ENCODE results near the gene ARMC6. TPM values are rescaled to one million over a fixed set of nuclear protein-coding genes. Genes with fewer than 3 reads are reported as not detected.

Gene ARMC6
- total and polyA plus RNA-seq, 2 of the 13 experiments (the other 11 are each of a cell fraction or from before 2014, with no cell fraction given) = 16.2 to 36.8 TPM

DNA sequence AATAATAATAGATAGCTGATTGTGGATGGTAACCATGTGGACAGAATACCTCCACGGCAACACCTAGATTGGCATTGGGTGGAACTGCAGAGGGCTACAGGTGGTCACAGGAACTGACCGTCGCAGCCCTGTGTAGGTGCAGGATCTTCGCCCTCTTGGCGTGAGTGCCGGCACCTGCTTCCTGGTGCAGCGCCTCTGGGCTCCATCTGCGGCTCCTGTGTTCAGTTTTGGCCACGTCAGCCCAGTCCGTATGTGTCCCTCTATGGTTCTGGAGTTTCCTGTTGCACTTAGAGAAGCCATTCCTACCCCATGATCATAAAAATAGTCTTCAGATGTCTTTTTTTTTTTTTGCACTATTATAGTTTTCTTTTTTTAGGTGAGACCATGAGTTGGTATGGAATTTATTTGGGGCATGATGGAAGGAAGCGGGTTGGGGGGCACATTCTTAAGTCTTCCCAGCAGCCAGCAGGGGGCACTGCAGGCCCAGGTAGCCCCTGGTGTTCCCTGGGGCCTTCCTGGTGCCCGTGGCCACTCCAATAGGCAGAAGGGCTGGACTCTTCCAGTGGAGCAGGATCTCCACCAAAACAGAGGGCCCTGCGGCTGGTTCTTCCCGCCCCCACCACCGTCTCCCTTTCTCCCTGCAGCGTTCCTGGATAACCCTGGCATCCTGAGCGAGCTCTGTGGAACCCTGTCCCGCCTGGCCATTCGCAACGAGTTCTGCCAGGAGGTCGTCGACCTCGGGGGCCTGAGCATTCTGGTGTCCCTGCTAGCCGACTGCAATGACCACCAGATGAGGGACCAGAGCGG lies 20.3 kb downstream of the ARMC6 start (continued):
- TF ChIP-seq, protein P1, sequence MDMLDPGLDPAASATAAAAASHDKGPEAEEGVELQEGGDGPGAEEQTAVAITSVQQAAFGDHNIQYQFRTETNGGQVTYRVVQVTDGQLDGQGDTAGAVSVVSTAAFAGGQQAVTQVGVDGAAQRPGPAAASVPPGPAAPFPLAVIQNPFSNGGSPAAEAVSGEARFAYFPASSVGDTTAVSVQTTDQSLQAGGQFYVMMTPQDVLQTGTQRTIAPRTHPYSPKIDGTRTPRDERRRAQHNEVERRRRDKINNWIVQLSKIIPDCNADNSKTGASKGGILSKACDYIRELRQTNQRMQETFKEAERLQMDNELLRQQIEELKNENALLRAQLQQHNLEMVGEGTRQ (IDR thresholded peaks at IDR 0.05; ENCODE audit: low read depth, low read length) = no peak
- TF ChIP-seq, protein P1 (CRISPR knock-in tag; IDR thresholded peaks at IDR 0.05; ENCODE audit: borderline replicate concordance) = no peak
- TF ChIP-seq XRCC5 (optimal IDR thresholded peaks at IDR 0.05; ENCODE audit: low read length) (peak; percentile 18), HNRNPL (IDR thresholded peaks at IDR 0.05; ENCODE audit: low read depth, low read length) (0 out of 2 replicates have a peak, but pooled peaks have one; percentile 33), ZNF431 (CRISPR knock-in tag; IDR thresholded peaks at IDR 0.05; ENCODE audit: borderline replicate concordance, low read depth) (no peak), ZNF256 (CRISPR knock-in tag; conservative IDR thresholded peaks at IDR 0.05) (no peak), YY1 (IDR thresholded peaks at IDR 0.05; ENCODE audit: insufficient read depth, insufficient replicate concordance, low read depth, low read length) (peak; percentile 29), HCFC1 (IDR thresholded peaks at IDR 0.05; ENCODE audit: low read depth, low read length) (no peak), ZNF737 (CRISPR knock-in tag; IDR thresholded peaks at IDR 0.05; ENCODE audit: borderline replicate concordance) (no peak), ELF3 (CRISPR knock-in tag; IDR thresholded peaks at IDR 0.05) (peak; percentile 34; the same call in 1 of the 2 replicates), CCDC6 (CRISPR knock-in tag; IDR thresholded peaks at IDR 0.05) (no peak), PRPF4 (IDR thresholded peaks at IDR 0.05; ENCODE audit: low read depth, low read length, poor library complexity, severe bottlenecking) (no peak), TMF1 (CRISPR knock-in tag; IDR thresholded peaks at IDR 0.05; ENCODE audit: low read depth) (no peak), LCORL (IDR thresholded peaks at IDR 0.05) (no peak), LCORL (CRISPR knock-in tag; IDR thresholded peaks at IDR 0.05) (no peak), DNMT1 (CRISPR knock-in tag; IDR thresholded peaks at IDR 0.05) (no peak), TEAD3 (CRISPR knock-in tag; optimal IDR thresholded peaks at IDR 0.05; ENCODE audit: borderline replicate concordance) (peak; percentile 56), SRF (IDR thresholded peaks at IDR 0.05; ENCODE audit: low read depth, low read length) (no peak), TCF12 (IDR thresholded peaks at IDR 0.05) (no peak), TCF12 (CRISPR knock-in tag; IDR thresholded peaks at IDR 0.05) (no peak), NR3C1 (CRISPR knock-in tag; IDR thresholded peaks at IDR 0.05) (no peak)
- TF ChIP-seq, protein P2, sequence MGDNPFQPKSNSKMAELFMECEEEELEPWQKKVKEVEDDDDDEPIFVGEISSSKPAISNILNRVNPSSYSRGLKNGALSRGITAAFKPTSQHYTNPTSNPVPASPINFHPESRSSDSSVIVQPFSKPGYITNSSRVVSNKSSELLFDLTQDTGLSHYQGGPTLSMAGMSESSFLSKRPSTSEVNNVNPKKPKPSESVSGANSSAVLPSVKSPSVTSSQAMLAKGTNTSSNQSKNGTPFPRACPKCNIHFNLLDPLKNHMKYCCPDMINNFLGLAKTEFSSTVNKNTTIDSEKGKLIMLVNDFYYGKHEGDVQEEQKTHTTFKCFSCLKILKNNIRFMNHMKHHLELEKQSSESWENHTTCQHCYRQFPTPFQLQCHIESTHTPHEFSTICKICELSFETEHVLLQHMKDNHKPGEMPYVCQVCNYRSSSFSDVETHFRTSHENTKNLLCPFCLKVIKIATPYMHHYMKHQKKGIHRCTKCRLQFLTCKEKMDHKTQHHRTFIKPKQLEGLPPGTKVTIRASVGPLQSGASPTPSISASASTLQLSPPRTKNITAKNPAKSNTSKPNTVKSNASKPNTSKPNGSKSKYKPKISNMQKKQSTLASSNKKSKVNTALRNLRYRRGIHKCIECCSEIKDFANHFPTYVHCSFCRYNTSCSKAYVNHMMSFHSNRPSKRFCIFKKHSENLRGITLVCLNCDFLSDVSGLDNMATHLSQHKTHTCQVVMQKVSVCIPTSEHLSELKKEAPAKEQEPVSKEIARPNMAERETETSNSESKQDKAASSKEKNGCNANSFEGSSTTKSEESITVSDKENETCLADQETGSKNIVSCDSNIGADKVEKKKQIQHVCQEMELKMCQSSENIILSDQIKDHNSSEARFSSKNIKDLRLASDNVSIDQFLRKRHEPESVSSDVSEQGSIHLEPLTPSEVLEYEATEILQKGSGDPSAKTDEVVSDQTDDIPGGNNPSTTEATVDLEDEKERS (CRISPR knock-in tag; IDR thresholded peaks at IDR 0.05) = no peak
- TF ChIP-seq, protein P3, sequence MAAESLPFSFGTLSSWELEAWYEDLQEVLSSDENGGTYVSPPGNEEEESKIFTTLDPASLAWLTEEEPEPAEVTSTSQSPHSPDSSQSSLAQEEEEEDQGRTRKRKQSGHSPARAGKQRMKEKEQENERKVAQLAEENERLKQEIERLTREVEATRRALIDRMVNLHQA (CRISPR knock-in tag; IDR thresholded peaks at IDR 0.05) = no peak
- TF ChIP-seq, protein P4, sequence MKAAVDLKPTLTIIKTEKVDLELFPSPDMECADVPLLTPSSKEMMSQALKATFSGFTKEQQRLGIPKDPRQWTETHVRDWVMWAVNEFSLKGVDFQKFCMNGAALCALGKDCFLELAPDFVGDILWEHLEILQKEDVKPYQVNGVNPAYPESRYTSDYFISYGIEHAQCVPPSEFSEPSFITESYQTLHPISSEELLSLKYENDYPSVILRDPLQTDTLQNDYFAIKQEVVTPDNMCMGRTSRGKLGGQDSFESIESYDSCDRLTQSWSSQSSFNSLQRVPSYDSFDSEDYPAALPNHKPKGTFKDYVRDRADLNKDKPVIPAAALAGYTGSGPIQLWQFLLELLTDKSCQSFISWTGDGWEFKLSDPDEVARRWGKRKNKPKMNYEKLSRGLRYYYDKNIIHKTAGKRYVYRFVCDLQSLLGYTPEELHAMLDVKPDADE (CRISPR knock-in tag; IDR thresholded peaks at IDR 0.05) = no peak

Data from HepG2 (cell line).